Left renal cortex interstitium (tissue), 4 donors: ENCODE measurements around the gene BRD2. TPM values are rescaled to one million over a fixed set of nuclear protein-coding genes. Genes with fewer than 3 reads are reported as not detected.
A peak's percentile ranks its signal among the peaks of the same experiment; 100 is the strongest.
"Not testable (repeated sequence)": the region's sequence is repeated elsewhere in the genome, so short reads cannot be mapped to it uniquely, and the experiment has no call there.

Experiments
- DNase-seq, 4 donors: peaks; one replicate each; pipeline ENCODE4 v3.0.0-alpha.2; 2013; ENCODE audit warnings: low read depth in 4 of 4, low spot score in 2 of 4, missing footprints in 1 of 4
- polyA plus RNA-seq, 4 donors: library from polyadenylated mRNA; unstranded; fragments of 120-200 nt; gene quantifications; one replicate each; pipeline ENCODE4 v1.2.1, GENCODE V29; 2013; ENCODE audit not compliant: insufficient read length in 4 of 4

The BRD2 gene
- 100 to 1,000 TPM; 272 to 341 (median 317) TPM for polyA plus RNA-seq

DNA sequence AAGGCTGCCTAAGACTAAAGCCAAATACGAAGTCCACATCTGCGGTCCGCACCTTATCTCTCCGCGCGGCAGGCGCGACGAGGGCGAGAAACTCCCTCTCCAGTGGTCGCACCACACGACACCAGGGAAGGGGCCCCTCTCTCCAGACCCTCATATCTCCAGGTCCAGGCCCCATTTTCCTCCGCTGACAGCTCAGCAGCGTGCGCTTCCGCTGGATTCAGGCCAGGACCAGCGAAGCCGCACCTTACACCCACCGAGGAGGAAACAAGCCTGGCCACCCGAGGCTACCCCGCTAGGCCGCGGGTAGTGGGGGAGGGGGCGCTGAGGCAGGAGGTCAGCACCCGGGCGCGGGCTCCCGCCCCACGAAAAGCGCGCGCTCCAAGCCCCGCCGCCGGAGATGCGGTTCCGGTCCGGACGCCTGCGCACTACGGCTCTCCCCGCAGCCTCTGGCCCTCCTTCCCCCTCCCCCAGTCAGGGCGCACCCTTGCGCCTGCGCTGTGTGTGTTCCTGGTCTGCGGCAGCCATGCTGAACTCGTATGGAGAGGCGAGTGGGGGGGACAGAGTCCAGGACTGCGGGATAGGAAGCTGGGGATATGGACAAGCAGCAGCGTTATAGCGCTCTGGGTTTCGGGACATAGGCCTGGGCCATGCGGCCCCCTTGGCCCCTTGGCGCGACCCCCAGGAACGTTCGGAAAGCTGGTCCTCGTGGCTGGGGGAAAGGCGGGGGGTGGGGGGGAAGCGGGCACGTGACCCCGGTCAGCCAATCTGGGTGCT, at the start of gene BRD2:
Gene BRD2 (plus strand): TSS at position 502 of the 774 bp plus-strand sequence. CDS start 4,305 bp downstream, outside the sequence.
- DNase-seq: peak; percentile 95 to 98 (median 97)

DNA sequence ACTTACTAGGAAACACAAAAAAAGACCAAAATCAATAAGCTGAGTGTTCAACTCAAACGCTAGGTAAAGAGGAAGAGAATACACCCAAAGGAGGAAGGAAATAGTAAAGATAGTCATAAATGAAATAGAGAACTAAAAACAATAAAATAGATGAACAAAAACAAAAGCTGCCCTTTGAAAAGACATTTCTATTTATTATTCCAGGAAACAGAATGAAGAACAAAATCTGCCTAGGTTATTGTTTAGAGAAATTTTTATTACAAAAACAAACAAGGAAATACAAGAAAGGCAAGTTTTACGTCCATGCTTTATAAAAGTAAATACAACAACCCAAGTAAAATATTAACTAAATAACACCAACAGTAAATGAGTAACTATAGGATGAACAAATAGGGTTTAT, 47.7 kb upstream of the BRD2 start:
- DNase-seq: no peak

DNA sequence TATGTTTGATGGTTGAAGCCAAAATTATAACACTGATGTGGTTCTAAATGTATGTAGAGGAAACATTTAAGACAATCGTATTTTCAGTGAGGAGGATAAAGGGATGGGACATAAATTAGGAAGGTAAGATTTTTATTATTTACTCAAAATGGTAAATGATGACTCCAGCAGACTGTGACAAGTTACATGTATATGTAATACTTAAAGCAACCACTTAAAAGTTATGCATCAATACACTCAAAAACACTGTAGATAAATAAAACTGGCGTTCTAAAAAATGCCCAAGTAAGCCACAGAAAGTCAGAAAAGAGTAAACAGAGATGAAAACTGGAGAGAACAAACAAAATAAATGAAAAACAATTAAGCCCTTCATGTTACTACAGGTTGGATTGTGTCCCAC, 46.3 kb upstream of the BRD2 start:
- no peak for DNase-seq

DNA sequence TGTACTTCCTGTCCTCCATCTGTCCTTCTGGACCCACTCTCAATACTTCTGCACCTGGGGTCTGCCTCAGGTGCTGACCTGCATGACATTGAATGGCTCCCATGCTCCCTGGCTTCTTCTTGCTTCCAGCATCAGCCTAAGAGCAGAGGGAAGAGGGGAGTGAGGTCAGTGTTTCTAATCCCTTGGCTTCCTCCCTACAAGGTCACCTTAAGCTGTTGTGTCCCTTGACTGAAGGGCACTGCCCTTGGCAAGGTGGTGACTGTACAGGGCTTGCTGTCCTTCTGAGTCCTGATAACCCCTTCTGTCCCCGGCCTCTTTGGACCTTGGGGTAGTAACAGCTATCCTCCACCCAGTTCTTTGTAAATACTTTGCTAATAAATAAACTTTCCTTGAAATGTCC, 37.2 kb upstream of the BRD2 start:
- no peak for DNase-seq

DNA sequence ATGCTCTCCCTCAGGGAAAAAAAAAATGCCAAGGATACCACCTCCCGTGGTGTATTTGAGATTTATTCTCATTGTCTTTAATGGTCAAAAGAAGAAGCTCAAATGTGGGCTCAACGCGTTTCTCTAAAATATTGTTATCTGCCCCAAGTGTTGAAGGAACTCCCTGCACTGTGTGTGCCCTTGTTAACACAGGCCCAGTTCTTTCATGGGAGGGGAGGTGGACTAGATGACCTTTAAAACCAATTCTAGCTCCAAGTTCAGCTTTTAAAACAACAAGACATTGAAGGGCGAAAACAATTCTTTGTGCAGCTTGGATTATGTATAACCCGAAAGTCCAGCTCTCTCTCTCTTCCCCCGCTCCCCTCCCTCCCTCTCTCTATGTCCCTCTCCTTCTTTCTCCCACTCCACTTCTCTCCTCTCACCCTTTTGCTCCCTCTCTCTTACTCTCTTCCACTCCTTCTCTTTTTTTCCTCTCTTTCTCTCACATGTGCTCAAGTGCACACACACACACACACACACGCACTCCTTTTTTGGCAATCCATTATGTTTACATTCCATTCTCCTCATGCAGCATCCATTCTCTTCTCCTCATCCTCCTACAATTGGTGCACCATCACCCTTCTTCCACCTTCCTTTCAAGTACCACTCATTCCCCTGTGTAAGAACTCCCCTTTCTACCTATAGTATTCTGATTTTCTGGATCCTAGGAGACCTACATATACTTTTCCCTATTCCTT, 36.1 kb upstream of the BRD2 start:
- no peak for DNase-seq

DNA sequence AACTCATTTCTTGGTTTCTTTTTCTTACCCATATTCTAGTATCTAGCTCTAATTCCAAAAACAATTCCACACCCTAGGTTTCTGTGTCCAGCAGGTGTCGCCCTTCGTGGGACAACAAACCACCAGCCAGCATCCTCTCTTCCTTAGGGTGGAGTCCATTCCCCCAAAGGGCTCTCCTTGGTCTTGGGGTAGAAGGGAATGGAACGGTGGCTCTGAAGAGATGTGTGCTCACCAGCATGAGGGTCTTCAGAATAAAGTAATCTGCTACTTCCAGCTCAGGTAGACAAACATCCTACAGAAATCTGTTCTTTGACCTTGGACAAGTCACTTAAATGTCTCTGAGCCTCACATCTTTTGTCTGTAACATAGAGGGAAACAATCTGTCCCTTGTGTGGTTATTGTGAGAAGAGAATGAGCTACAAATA, 34.7 kb upstream of the BRD2 start:
- DNase-seq: peak in 1 of 4 donors; percentile 63

DNA sequence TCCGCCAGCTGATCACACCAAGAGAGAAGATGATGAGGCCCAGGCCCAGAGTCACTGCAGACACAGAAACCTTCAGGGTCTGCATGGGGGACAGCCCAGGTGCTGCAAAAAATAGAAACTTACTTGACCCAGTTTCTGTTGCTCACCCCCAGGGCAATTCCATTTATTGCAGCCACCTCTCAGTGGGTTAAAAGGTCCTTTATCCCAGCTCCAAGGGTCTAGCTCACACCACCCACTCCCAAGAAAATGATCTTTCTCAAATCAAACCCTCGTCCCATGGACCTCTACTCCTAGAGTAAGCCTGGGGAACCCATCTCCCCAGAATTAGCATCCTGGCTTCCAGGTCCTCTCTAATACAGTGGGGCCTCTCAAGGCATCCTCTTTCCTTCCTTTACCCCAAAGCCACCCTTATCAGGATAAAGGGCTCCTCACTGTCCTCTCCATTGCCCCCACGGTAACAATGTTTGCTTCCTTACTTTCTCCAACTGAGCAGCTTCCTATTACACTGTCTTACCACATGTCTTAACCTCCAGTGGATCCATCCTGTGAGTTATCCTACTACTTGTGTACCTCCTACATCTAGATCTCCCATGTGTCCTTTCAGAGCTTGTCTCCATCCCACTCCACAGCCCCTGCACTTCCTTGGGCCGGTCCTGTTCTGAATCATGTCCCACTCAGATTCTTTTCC, 32.7 kb upstream of the BRD2 start:
- no peak for DNase-seq

DNA sequence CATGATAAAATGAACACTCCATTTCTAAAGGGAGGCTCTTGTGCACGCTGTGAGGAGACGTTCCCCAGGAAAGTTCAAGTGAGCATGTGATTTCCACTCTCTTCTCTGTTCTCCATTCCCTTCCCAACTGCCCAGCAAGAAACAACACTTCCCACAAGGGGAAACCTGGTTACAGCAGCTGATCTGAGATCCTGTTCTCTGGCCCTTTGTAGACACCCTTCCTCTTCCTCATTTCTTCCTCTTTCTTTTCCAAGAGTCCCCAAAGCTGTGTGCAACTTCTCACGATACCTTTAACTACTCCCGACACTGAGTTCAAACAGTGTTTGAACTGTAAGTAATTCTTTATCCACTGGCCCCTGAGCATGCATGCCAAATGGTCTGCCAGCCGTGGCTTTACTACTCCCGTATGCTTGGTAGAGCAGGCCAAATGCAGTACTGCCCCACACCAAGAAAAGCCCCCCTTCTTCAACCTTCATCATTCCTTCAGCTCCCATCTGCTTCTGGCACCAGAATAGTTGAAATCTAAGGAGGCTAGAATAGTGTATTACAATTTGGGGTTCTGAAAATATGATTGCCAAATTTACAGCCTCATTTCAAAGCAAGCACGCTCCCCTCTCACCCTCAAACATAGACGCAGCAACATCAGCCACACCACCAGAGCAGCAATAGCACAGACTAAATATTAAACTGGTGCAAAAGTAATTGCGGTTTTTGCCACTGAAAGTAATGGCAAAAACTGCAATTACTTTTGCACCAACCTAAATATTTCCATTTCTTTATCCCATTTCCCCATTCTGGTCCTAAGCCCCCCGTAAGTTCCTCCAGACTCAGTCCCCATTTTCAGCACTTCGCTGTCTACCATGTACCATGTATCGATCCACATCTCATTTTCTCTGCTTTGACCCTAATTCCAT, 31.9 kb upstream of the BRD2 start:
- no peak for DNase-seq

DNA sequence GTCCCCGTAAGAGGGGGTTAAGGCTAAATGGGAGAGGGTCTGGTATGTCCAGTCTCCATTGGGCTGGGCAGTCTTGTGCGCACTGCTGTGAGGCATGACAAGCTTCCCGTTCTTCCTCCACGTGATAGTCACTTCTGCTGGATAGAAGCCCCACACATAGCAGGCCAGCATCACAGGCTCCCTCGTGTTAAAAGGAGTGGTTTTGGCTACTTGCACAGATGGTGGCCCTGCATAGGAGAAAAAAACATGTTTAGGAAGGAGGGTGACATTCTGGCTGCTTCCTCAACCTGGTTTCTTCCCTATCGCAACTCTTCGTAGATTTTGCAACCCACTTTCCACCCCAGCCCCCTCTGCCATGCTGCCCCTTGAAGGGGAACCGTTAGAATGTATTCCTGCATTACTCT, 31.2 kb upstream of the BRD2 start:
- DNase-seq: no peak

DNA sequence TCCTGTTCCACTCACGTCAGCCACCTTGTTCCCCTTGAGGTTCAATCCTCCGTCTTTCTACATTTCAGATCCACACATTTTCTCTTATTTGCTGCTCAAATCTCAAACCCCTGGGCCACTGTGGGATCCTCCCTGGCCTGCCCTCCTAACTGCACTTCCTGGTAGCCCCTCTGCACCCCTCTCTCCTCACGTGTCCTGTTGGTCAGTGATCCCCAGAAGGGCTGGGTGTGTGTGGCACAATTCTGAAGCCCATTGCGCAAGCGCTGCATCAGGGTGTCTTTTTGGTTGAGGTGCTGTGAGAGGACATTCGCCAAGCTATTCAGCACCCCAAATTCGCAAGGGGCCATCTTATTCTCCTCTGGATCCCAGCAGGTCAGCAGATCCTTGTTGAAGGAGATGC, 29.9 kb upstream of the BRD2 start:
- DNase-seq: no peak

DNA sequence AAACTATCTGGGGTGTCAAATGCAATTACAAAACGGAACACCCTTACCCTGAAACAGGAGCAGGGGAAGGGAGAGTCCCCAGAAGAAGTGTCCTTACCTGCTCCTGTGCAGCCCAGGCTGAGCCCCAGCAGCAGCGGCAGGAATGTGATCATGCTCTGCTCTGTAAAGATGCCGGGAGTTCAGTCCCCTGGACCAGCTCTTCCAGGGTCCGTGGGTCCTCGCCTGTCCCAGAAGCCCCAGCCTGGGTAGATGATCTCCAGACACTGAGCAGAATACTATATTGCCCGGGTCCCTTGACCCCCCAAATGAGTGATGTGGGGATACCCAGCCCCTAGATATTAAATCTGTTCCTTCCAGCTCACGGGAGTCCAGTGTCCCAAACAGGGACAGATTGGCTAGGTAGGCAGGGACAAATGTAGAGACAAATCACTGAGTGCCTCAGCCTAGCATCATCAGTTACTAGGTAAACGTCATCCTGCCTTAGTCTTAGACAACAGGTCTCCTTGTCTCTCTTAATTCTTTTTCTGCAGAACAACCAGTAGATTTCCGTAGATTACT, 27.7 kb upstream of the BRD2 start, which contains the start of gene HLA-DMB:
Gene HLA-DMB (minus strand): TSS at position 373 of the 558 bp plus-strand sequence. CDS start 221 bp downstream, at position 152.
- DNase-seq: peak; percentile 63 to 82 (median 78)

DNA sequence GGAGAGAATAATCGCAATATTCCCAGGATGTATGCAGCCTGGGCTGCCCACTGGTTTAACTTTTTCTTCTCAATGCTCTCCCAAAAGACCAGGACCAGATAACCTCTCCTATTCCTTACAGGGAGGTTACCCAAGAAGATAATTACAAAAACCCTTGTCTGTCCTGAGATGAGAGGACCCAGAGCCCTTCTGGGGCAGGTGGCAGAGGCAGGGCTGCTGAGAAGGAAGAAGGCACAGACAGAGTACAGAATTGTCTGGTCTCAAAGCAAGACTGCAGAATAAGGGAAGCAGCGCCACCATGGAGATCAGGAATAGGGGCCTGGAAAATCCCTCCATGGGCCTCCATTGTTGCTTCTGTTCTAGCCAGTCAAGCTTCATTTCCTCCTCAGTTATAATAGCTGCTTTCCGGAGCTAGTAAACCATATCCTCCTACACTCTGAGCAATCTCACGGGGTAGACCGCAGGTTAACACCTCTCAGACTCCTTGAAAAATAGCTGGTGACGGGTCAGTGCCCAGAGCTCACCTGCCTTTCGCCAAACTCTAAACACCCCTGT, 27.1 kb upstream of the BRD2 start:
- peak in 2 of 4 donors; percentile 66 to 68 for DNase-seq

DNA sequence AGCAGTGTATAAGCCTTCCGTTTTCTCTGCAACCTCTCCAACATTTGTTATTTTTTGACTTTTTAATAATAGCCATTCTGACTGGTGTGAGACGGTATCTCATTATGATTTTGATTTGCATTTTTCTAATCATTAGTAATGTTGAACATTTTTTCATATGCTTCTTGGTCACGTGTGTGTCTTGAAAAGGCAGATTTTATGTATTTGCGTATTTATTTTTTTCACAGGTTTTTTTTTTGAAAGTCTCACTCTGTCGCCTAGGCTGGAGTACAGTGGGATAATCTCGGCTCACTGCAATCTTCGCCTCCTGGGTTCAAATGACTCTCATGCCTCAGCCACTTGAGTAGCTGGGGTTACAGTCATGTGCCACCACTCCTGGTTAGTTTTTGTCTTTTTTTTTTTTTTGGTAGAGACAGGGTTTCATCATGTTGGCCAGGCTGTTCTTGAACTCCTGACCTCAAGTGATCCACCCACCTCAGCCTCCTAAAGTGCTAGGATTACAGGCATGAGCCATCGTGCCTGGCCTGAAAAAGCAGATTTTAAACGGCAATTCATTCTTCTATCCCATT, 25.8 kb upstream of the BRD2 start:
- DNase-seq: not testable (repeated sequence)

DNA sequence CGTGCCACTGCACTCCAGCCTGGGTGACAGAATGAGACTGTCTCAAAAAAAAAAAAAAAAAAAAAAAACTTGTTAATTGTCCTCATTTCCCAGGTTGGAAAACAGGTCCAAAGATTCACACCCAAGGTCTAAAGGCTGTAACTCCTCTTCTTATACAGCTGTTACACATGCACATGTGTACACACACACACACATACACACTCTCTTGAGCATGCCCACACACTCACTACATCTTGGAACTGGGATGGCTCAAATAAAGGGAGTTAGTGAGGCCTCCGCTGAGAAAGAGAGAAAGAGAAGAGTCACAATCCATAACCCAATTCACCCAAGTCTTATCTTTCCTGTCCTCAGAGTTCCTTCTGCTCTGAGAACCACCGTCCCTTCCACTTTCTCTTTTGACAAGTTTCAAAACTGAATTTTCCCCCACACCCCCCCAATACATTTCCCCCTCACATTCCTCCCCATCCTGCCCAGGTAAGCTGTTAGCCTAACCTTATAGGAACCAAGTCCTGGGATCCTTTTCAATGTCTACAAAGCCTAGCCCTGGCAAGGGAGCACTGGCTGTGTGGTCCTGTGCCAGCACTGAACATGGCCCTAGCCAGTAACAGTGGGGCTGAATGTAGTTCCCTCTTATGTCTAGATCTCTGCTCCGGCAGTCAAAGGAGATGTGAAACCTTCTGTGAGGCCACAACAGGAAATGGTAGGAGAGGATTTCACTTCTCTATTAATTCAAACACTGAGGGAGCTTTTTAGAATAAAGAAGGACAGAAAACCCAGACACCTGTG, 24.3 kb upstream of the BRD2 start:
- DNase-seq: no peak

DNA sequence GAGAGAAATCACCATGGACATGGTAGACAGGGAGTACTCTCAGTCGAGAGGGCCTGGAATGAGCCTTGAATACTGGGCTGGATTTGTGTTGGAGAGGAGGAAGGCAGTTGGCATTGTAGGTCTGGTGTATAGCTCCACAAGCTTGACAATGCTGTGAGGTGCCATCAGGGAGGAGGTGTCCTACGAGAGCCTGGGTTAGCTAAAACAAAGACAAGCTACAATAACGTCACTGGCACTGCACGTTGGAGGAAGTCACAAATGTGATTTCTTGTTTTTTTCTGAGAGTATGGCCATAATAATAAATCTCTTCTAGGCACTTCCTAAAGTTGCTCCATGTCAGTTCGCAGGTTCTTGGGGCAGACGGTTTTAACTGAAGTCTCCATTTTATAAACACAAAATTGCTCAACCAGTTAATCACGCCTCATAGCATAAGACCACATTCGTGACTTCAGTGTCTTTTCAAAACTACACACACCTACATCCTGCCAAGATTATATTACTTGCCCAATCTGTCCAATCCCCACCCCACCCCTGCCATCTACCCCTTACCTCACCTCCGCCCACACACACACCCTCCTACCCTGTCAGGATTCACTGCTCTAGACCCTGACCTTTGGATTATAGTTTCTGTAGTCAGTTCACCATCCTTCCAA, 23.2 kb upstream of the BRD2 start:
- no peak for DNase-seq

DNA sequence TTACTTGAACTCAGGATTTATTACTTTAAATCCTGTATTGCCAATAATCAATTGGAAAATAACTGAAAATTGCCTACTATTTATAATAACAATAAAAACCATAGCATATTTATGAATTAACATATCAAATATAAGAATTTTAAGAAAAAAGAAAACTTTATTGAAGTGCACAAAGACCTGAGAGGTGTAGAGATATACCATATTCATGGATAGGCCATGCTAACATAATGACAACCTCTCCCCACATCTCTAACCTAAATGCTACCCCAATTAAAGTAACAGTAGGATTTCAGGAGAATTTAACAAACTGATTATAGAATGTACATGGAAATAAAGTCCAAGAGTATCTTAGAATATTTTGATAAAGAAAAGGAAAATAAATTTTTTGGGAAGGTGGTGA, 22.4 kb upstream of the BRD2 start:
- no peak for DNase-seq

DNA sequence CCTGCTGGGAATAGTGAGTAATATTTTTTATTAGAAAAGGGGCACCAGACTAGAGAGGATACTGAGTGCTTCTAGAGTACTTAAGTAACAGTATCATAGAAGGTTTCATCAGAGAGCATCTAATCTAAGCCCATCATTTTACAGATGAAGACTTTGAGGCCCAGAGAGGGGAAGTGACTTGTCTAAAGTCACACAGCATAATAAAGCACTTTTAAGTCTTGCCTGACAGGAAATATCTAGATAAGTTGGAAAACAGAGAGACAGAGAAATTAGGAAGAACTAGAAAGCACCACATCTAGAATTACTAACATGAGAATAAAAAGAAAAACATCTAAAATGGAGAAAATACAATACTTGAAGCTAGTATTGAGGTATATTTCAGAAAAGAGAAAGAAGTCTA, 21.5 kb upstream of the BRD2 start:
- DNase-seq: no peak
